Activated naive CD4-positive, alpha-beta T cell treated with anti-CD3 and anti-CD28 coated beads for 36 hours (primary cell): ENCODE results near the gene CCT5. TPM values are rescaled to one million over a fixed set of nuclear protein-coding genes. Genes with fewer than 3 reads are reported as not detected.

Experiments used
- CTCF ChIA-PET: fragments of 350-600 bp; sonication (Branson Sonifier 250); formaldehyde crosslinking; loops from one replicate; lab custom pipeline; 2021; ENCODE audit warnings: antibody characterized with exemption; lab: Charles Lee
- DNase-seq: peaks from one replicate; pipeline ENCODE4 v3.0.0-alpha.2; 2020
- H3K27ac Mint-ChIP-seq: one replicate; pipeline ENCODE4 v1.8.0; 2021; ENCODE audit warnings: mild to moderate bottlenecking, mixed read lengths
- H3K27me3 Mint-ChIP-seq: one replicate; pipeline ENCODE4 v1.8.0; 2021; ENCODE audit warnings: low read depth, mixed read lengths
- H3K36me3 Mint-ChIP-seq: one replicate; pipeline ENCODE4 v1.8.0; 2021; ENCODE audit warnings: low read depth, mixed read lengths
- H3K4me1 Mint-ChIP-seq: one replicate; pipeline ENCODE4 v1.8.0; 2021; ENCODE audit warnings: low read depth, mixed read lengths
- H3K4me3 Mint-ChIP-seq: one replicate; pipeline ENCODE4 v1.8.0; 2021; ENCODE audit warnings: mild to moderate bottlenecking, moderate library complexity, mixed read lengths
- H3K9me3 Mint-ChIP-seq: one replicate; pipeline ENCODE4 v1.8.0; 2021; ENCODE audit warnings: mixed read lengths
- intact Hi-C: fragments of 100-400 bp; cut with micrococcal nuclease; formaldehyde crosslinking; loops from one replicate; pipeline ENCODE4 v1.15.1; 2023
- total RNA-seq, 2 experiments: library from RNA; stranded (reverse); gene quantifications; one replicate each; pipeline ENCODE4 v1.2.3, GENCODE V29; 2021

CCT5 gene
- total RNA-seq, 2 experiments from 2014 or later = 414 to 419 TPM

GRCh38 chr5:10295619-10296326 is 45.7 kb downstream of the CCT5 start:
- Mint-ChIP-seq H3K27ac (no peak overlapping the region), H3K36me3 (no peaks in the 10 kb centered on the region), H3K4me3 (no peak overlapping the region), H3K4me1 (no peaks in the 10 kb centered on the region), H3K27me3 (peaks cover 3% of the 10 kb centered on the region), H3K9me3 (no peaks in the 10 kb centered on the region)
- DNase-seq = no peak
- intact Hi-C loops = no loop called here
- CTCF ChIA-PET = no interaction called here

DNA sequence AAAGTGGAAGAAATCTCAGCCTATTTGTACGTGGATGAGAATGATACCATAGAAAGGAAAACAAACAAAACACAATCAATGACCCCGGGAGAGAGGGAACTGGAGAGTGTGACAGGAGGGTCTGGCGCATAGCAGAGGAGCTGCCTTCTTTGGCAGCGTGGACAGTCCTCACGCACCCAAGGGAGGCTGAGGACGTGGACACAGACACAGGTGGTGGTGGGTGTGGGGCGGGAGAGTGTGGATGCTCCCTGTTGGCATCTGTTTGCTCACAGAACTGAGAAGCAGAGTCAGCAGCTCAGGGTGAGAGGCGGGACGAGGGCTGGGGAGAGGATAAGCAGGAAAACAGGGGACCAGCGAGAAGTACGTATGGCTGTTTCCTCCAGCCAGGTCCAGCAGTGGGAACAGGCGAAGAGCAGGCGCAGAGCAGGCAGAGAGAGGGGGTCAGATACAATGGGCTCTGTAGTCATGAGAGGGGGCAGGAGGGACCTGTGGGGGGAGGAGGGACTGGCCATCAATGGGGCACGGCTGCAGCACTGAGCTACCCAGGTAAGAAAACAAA is 47.6 kb downstream of the CCT5 start:
- CTCF ChIA-PET = no interaction called here
- no peaks in the 10 kb centered on the region for H3K4me1 Mint-ChIP-seq
- no peak for DNase-seq
- no peaks in the 10 kb centered on the region for H3K36me3 Mint-ChIP-seq
- intact Hi-C loops = no loop called here
- no peak overlapping the region for H3K27ac Mint-ChIP-seq
- peaks cover 3% of the 10 kb centered on the region for H3K27me3 Mint-ChIP-seq
- H3K9me3 Mint-ChIP-seq = no peaks in the 10 kb centered on the region
- no peak overlapping the region for H3K4me3 Mint-ChIP-seq

DNA sequence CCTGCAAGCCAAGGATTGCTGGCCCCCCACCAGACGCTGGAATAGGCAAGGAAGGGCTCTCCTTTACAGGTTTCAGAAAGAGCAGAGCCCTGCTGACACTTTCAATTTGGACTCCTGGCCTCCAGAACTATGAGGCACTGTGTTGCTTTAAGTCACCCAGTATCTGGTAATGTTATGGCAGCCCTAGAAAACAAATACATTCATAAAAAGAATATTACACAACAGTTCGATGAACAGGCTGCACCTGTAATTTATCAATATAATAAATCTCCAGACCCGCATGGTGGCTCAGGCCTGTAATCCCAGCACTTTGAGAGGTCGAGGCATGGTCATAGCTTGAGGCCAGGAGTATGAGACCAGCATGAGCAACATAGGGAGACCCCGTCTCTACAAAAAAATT is 50.2 kb downstream of the CCT5 start:
- no peaks in the 10 kb centered on the region for H3K4me1 Mint-ChIP-seq
- intact Hi-C loops = no loop called here
- H3K4me3 Mint-ChIP-seq = no peak overlapping the region
- no peaks in the 10 kb centered on the region for H3K9me3 Mint-ChIP-seq
- CTCF ChIA-PET = no interaction called here
- no peak overlapping the region for H3K27ac Mint-ChIP-seq
- no peak for DNase-seq
- no peaks in the 10 kb centered on the region for H3K36me3 Mint-ChIP-seq
- no peaks in the 10 kb centered on the region for H3K27me3 Mint-ChIP-seq

DNA sequence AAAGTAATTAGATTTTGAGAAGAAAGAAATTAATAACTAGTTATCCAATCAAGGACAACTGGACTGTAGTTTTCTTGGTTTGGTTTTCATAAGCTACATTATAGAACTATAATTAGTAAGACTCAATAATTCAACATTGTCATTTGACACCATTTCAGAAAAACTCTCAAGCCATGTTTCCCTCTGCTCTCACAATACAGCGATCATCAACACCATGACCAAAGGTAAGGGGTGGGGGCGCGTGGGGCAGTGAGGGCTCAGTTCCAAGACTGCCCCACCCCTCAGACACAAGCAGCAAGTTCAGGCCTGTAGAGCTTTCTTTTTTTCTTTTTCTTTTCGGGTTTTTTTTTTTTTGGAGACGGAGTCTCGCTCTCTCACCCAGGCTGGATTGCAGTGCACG is 51.2 kb downstream of the CCT5 start:
- Mint-ChIP-seq H3K9me3 (no peaks in the 10 kb centered on the region), H3K36me3 (no peaks in the 10 kb centered on the region), H3K4me3 (no peak overlapping the region), H3K27me3 (no peaks in the 10 kb centered on the region), H3K4me1 (no peaks in the 10 kb centered on the region), H3K27ac (no peak overlapping the region)
- intact Hi-C loops = no loop called here
- CTCF ChIA-PET = interaction anchor here (0.6 kb wide), 1 partner anchor 773 kb away, joined by 4 read pairs; no protein-coding TSS in a partner anchor
- DNase-seq = no peak

GRCh38 chr5:10301842-10302610 is 51.9 kb downstream of the CCT5 start:
- H3K27me3 Mint-ChIP-seq = peaks cover 5% of the 10 kb centered on the region
- no peak overlapping the region for H3K4me3 Mint-ChIP-seq
- no peak overlapping the region for H3K27ac Mint-ChIP-seq
- no peak for DNase-seq
- CTCF ChIA-PET = interaction anchor here (0.6 kb wide), 1 partner anchor 772 kb away, joined by 4 read pairs; no protein-coding TSS in a partner anchor
- H3K4me1 Mint-ChIP-seq = peaks cover 2% of the 10 kb centered on the region
- no peaks in the 10 kb centered on the region for H3K36me3 Mint-ChIP-seq
- intact Hi-C loops = no loop called here
- H3K9me3 Mint-ChIP-seq = no peaks in the 10 kb centered on the region

DNA sequence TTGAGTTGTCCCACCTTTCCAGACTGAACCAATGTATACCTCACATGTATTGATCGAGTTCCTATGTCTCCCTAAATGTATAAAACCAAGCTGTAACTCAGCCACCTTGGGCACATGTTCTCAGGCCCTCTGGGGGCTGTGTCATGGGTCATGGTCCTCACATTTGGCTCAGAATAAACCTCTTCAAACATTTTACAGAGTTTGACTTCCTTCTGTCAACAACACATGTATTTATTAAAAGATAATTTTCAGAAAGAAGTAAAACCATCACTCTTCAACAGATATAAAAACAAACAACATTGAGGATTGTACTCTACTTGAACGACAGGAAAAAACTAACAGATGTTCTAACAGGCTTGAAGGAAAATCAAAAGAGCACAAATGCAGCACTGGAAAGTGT is 53.1 kb downstream of the CCT5 start:
- H3K27ac Mint-ChIP-seq = no peak overlapping the region
- H3K4me1 Mint-ChIP-seq = peaks cover 8% of the 10 kb centered on the region
- H3K4me3 Mint-ChIP-seq = no peak overlapping the region
- no peaks in the 10 kb centered on the region for H3K36me3 Mint-ChIP-seq
- CTCF ChIA-PET = no interaction called here
- no peaks in the 10 kb centered on the region for H3K9me3 Mint-ChIP-seq
- DNase-seq = no peak
- intact Hi-C loops = no loop called here
- peaks cover 11% of the 10 kb centered on the region for H3K27me3 Mint-ChIP-seq

- DNase-seq = no peak
- H3K9me3 Mint-ChIP-seq = no peaks in the 10 kb centered on the region
- peaks cover 8% of the 10 kb centered on the region for H3K4me1 Mint-ChIP-seq
- CTCF ChIA-PET = no interaction called here
- peaks cover 13% of the 10 kb centered on the region for H3K27me3 Mint-ChIP-seq
- no peak overlapping the region for H3K27ac Mint-ChIP-seq
- no peaks in the 10 kb centered on the region for H3K36me3 Mint-ChIP-seq
- H3K4me3 Mint-ChIP-seq = no peak overlapping the region
- intact Hi-C loops = no loop called here
Measured at GRCh38 chr5:10303699-10304170, 53.7 kb downstream of the CCT5 start.

DNA sequence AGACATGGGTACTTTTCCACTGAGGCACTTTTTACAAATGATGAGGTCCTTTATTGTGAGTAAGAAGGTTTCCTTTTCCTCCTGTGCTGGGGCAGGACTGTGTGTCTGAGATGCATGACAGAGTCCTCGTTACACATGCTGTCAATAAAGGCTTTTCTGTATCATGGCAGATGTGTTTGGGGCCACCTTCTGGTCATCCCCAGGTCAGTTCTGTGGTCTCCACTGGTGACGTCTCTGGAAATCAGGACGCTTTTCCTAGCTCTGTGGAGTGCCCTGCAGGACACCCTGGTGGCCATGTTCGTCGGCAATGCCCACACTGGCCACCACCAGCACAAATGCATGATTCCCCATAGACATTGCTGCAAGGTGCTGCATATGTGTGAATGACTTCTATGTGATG is 54.9 kb downstream of the CCT5 start:
- DNase-seq = no peak
- no peaks in the 10 kb centered on the region for H3K36me3 Mint-ChIP-seq
- CTCF ChIA-PET = no interaction called here
- peaks cover 8% of the 10 kb centered on the region for H3K4me1 Mint-ChIP-seq
- no peaks in the 10 kb centered on the region for H3K9me3 Mint-ChIP-seq
- peaks cover 17% of the 10 kb centered on the region for H3K27me3 Mint-ChIP-seq
- H3K27ac Mint-ChIP-seq = no peak overlapping the region
- no peak overlapping the region for H3K4me3 Mint-ChIP-seq
- intact Hi-C loops = no loop called here

DNA sequence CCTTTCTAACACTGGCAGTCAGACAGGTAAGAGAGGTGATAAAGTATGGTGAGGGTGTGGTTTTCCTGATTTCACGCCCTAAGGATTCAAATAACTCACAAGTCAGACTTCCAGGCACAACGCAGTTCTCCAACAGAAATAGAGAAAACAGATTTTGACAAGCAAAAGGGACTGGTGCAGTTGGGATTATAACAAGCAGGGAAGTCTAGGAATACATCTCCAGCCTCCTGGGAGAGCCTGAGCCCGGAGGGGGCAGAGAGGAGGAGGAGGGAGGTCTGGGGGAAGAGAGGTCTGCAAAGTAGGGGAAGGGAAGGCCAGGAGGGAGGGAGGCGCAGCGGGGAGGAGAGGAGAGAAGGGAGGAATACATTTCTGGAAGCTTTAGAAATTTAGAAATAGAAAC is 56.0 kb downstream of the CCT5 start:
- Mint-ChIP-seq H3K4me1 (peaks cover 8% of the 10 kb centered on the region), H3K27ac (no peak overlapping the region), H3K9me3 (no peaks in the 10 kb centered on the region), H3K36me3 (no peaks in the 10 kb centered on the region), H3K4me3 (no peak overlapping the region), H3K27me3 (peaks cover 17% of the 10 kb centered on the region)
- intact Hi-C loops = no loop called here
- CTCF ChIA-PET = interaction anchor here (0.7 kb wide), 1 partner anchor 23 kb away, joined by 4 read pairs; no protein-coding TSS in a partner anchor
- no peak for DNase-seq

GRCh38 chr5:10306806-10307205 is 56.7 kb downstream of the CCT5 start:
- CTCF ChIA-PET = interaction anchor here (2.6 kb wide), 1 partner anchor 23 kb away, joined by 8 read pairs; no protein-coding TSS in a partner anchor
- no peaks in the 10 kb centered on the region for H3K9me3 Mint-ChIP-seq
- H3K36me3 Mint-ChIP-seq = no peaks in the 10 kb centered on the region
- intact Hi-C loops = no loop called here
- H3K4me3 Mint-ChIP-seq = peak overlapping the region; percentile 77
- H3K4me1 Mint-ChIP-seq = peaks cover 8% of the 10 kb centered on the region
- no peak overlapping the region for H3K27ac Mint-ChIP-seq
- DNase-seq = no peak
- H3K27me3 Mint-ChIP-seq = peaks cover 20% of the 10 kb centered on the region

DNA sequence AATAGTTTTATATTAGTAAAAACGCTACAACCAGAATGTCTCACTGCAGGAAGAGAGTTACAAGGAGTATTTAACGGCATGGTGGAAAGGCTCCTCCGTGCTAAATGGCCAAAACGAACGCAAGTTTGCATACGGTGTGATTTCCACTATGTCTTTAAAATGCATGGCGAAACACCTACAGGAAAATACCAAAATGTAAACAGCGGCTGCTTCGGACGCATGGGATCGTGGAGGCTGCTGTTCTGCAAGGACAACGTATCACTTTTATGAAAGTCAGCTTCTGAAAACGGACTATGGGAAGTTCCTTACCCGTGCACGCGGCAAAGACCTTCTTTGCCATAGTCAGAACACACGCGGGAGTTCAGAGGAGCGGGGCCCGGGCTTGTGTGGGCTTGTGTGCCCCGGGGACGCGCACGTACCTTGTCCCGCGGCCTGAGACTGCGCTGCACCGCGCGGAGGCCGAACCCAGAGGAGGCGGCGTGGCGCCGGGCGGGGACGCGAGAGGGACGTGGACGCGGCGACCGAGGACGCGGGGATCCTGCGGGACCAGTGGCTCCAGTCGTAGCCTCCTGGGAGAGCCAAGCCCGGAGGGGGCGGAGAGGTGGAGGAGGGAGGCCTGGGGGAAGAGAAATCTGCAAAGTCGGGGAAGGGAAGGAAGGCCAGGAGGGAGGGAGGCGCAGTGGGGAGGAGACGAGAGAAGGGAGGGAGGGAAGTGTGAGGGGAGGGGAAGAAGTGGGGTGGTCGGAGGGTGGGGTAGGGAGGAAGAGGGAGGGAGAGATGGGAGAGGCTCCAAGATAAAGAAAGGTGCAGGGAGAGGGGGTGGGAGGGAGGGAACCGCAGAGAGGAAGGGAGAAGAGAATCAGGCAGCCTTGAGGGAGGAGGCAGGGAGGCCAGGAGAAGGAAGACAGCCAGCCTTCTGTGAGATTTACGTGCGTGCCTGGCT is 57.4 kb downstream of the CCT5 start, which contains the start of gene CMBL:
CMBL (minus strand) TSS at position 697 of the 943 bp plus-strand sequence. CDS start 17,140 bp downstream, outside the sequence.
- intact Hi-C loops = no loop called here
- peaks cover 20% of the 10 kb centered on the region for H3K27me3 Mint-ChIP-seq
- DNase-seq = peak; percentile 37
- peak within 1 kb of the TSS; percentile 77 for H3K4me3 Mint-ChIP-seq
- H3K4me1 Mint-ChIP-seq = peaks cover 8% of the 10 kb centered on the region
- H3K27ac Mint-ChIP-seq = no peak within 1 kb of the TSS
- H3K9me3 Mint-ChIP-seq = no peaks in the 10 kb centered on the region
- no peaks in the 10 kb centered on the region for H3K36me3 Mint-ChIP-seq
- CTCF ChIA-PET = interaction anchor here (0.6 to 2.6 kb wide), 2 partner anchors 24 to 342 kb away, joined by 3 to 8 read pairs; no protein-coding TSS in a partner anchor
